Measurements from ENCODE around the gene MEIOB. TPM values are rescaled to one million over a fixed set of nuclear protein-coding genes. Genes with fewer than 3 reads are reported as not detected.
"Not testable (repeated sequence)": the region's sequence is repeated elsewhere in the genome, so short reads cannot be mapped to it uniquely, and the experiment has no call there.

MEIOB gene
- polyA plus RNA-seq, 2 of the 4 experiments (the other 2 are of a cell fraction), result 2.9 to 9.1 TPM

DNA sequence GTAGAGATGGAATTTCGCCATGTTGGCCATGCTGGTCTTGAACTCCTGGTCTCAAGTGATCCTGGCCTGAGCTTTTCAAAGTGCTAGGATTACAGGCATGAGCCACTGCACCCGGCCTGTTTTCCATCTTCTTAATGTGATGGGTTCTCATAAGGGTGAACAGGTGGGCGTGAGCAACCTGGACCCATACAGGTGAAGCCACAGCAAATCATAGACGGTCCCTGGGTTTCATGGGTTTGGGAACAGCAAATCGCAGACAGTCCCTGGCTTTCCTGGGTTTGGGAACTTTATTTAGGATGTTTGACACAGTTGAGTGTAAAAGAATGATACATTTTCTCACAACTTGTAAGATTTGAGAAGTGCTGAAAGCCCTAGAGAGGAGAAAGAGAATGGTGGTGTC is 12.9 kb upstream of the MEIOB start (continued):
- TF ChIP-seq, protein P1, sequence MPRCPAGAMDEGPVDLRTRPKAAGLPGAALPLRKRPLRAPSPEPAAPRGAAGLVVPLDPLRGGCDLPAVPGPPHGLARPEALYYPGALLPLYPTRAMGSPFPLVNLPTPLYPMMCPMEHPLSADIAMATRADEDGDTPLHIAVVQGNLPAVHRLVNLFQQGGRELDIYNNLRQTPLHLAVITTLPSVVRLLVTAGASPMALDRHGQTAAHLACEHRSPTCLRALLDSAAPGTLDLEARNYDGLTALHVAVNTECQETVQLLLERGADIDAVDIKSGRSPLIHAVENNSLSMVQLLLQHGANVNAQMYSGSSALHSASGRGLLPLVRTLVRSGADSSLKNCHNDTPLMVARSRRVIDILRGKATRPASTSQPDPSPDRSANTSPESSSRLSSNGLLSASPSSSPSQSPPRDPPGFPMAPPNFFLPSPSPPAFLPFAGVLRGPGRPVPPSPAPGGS (IDR thresholded peaks at IDR 0.05), result no peak
- no peak for TF ChIP-seq RFX5 (IDR thresholded peaks at IDR 0.05)
- no peak for TF ChIP-seq KDM1A (IDR thresholded peaks at IDR 0.05; ENCODE audit: low read depth)
- TF ChIP-seq, protein P2, sequence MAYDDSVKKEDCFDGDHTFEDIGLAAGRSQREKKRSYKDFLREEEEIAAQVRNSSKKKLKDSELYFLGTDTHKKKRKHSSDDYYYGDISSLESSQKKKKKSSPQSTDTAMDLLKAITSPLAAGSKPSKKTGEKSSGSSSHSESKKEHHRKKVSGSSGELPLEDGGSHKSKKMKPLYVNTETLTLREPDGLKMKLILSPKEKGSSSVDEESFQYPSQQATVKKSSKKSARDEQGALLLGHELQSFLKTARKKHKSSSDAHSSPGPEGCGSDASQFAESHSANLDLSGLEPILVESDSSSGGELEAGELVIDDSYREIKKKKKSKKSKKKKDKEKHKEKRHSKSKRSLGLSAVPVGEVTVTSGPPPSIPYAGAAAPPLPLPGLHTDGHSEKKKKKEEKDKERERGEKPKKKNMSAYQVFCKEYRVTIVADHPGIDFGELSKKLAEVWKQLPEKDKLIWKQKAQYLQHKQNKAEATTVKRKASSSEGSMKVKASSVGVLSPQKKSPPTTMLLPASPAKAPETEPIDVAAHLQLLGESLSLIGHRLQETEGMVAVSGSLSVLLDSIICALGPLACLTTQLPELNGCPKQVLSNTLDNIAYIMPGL (CRISPR knock-in tag; IDR thresholded peaks at IDR 0.05; ENCODE audit: borderline replicate concordance), result no peak

DNA sequence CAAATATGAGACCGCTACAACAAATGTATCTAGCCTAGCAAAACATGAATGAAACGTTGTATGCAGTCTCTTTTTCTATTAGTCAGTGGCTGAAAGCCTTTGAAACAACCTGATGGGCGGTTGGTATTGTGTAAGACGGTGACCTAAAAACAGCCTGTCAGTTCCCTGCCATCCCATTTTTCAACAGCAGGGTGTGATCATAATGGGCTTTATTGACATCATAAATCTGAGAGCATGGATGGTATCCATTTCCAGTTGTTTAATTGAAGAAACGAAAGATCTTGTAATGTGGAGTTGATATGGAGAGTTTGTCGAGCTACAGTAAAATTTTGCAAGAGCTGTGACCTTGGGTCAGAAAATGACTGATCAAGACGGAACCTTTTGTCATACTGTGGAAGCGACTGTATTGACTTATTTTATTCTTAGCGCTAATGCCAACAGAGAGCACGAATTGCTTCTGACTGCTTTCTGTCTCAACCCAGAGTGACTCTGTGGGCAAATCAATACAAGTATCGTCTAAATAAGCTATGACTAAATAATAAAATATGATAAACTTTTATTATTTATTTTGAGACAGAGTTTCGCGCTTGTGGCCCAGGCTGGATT is 12.3 kb upstream of the MEIOB start:
- 59% methylated on average over 13 of the region's 13 CpGs for WGBS (ENCODE audit: missing lambda C conversion rate)
- DNase-seq (ENCODE audit: low read depth in 1 of 2, low spot score in 1 of 2) (peak; percentile 71 to 72), ATAC-seq (peak; percentile 78; a peak in 5 of 6 replicates), FAIRE-seq (no peak)
- Histone ChIP-seq H3K9me3 (no peaks in the 10 kb centered on the region), H3K27ac (no peak overlapping the region), H3K4me2 (no peak overlapping the region), H3K4me1 (peaks cover 6% of the 10 kb centered on the region; the same call in 1 of the 3 replicates), H3K4me3 (no peak overlapping the region)
- CTCF ChIA-PET, result interaction anchor here (0.6 to 2.5 kb wide), 6 partner anchors 9 to 45 kb away, joined by 3 to 15 read pairs (median 6); no protein-coding TSS in a partner anchor
- POLR2A ChIA-PET, result interaction anchor here (0.7 kb wide), 1 partner anchor 57 kb away, joined by 4 read pairs; the partner anchor contains the start of genes FAHD1 and HAGH
- TF ChIP-seq RAD21 (conservative IDR thresholded peaks at IDR 0.05 in 1 of 2, IDR thresholded peaks at IDR 0.05 in 1 of 2) (0 out of 5 replicates have a peak, but pooled peaks of 1 of the 2 experiments have one; percentile 11), CEBPB (IDR thresholded peaks at IDR 0.05) (peak in 1 of 2 experiments; percentile 62; a peak in 2 of 4 replicates), CHD2 (IDR thresholded peaks at IDR 0.05; ENCODE audit: low read length, partially characterized antibody) (no peak)
- TF ChIP-seq, protein P3, sequence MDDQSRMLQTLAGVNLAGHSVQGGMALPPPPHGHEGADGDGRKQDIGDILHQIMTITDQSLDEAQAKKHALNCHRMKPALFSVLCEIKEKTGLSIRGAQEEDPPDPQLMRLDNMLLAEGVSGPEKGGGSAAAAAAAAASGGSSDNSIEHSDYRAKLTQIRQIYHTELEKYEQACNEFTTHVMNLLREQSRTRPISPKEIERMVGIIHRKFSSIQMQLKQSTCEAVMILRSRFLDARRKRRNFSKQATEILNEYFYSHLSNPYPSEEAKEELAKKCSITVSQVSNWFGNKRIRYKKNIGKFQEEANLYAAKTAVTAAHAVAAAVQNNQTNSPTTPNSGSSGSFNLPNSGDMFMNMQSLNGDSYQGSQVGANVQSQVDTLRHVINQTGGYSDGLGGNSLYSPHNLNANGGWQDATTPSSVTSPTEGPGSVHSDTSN (IDR thresholded peaks at IDR 0.05), result no peak

DNA sequence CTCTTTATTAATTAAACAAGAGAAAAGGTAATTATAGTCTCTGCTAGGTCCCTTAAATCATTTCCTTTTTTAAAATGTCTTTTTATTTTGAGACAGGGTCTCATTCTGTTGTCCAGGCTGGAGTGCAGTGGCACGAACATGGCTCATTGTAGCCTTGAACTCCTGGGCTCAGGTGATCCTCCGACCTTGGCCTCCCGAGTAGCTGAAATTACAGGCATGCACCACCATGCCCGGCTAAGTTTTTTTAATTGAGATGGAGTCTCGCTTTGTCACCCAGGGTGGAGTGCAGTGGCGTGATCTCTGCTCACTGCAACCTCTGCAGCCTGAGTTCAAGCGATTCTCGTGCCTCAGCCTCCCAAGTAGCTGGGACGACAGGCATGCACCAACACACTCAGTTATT is 9.2 kb upstream of the MEIOB start:
- 90% methylated on average over 9 of the region's 9 CpGs for WGBS (ENCODE audit: missing lambda C conversion rate)
- DNase-seq (ENCODE audit: low read depth in 1 of 2, low spot score in 1 of 2); POLR2A ChIA-PET; FAIRE-seq; H3K27ac ChIP-seq; H3K4me2 ChIP-seq; ATAC-seq; H3K9me3 ChIP-seq; H3K4me3 ChIP-seq: not testable (repeated sequence)
- CTCF ChIA-PET, result interaction anchor here (1.1 kb wide), 1 partner anchor 9 kb away, joined by 3 read pairs; no protein-coding TSS in a partner anchor
- H3K4me1 ChIP-seq, result peaks cover 19% of the 10 kb centered on the region; the same call in 2 of the 3 replicates

DNA sequence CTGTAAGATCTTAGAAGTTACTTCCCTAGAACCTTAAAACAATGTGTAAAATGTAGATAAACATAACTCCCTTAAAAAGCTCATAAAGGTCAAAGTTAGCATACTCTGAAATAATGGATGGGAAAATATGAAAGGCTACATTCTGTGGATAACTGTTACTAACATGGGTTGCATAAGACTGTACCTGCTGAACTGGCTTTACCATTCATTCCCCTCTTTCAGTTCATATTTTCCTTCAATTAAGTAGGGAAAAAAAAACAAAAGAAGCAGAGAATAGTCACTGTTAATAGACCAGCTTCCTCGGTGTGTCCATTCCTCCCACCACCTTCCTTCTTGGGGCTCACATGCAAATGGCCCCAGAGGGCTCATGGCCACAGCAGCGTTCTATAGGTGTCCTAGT is 7.5 kb upstream of the MEIOB start:
- peaks cover 17% of the 10 kb centered on the region; the same call in 2 of the 3 replicates for H3K4me1 ChIP-seq
- no peak for TF ChIP-seq RARB (CRISPR knock-in tag; IDR thresholded peaks at IDR 0.05)
- TF ChIP-seq, protein P4, sequence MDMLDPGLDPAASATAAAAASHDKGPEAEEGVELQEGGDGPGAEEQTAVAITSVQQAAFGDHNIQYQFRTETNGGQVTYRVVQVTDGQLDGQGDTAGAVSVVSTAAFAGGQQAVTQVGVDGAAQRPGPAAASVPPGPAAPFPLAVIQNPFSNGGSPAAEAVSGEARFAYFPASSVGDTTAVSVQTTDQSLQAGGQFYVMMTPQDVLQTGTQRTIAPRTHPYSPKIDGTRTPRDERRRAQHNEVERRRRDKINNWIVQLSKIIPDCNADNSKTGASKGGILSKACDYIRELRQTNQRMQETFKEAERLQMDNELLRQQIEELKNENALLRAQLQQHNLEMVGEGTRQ (IDR thresholded peaks at IDR 0.05), result no peak
- TF ChIP-seq NFE2L2 (conservative IDR thresholded peaks at IDR 0.05; ENCODE audit: low read length), result no peak
- TF ChIP-seq POLR2A (IDR thresholded peaks at IDR 0.05; ENCODE audit: low read length), result no peak
- no peak for TF ChIP-seq NPAS2 (CRISPR knock-in tag; IDR thresholded peaks at IDR 0.05; ENCODE audit: borderline replicate concordance)
- no peak for TF ChIP-seq EP300 (IDR thresholded peaks at IDR 0.05)
- no peak for TF ChIP-seq PHF8 (IDR thresholded peaks at IDR 0.05; ENCODE audit: borderline replicate concordance, low read depth)
- no peak for TF ChIP-seq ESRRA (IDR thresholded peaks at IDR 0.05; ENCODE audit: borderline replicate concordance, low read length)
- no peak for TF ChIP-seq POLR2AphosphoS2 (conservative IDR thresholded peaks at IDR 0.05; ENCODE audit: low read length)
- TF ChIP-seq CHD4 (IDR thresholded peaks at IDR 0.05; ENCODE audit: borderline replicate concordance), result no peak
- no peak for TF ChIP-seq RNF2 (IDR thresholded peaks at IDR 0.05; ENCODE audit: borderline replicate concordance, low read depth)
- TF ChIP-seq CHD2 (IDR thresholded peaks at IDR 0.05; ENCODE audit: low read length, partially characterized antibody), result no peak
- no peak for TF ChIP-seq TP53 (CRISPR knock-in tag; IDR thresholded peaks at IDR 0.05)
- TF ChIP-seq JUNB (IDR thresholded peaks at IDR 0.05), result no peak
- TF ChIP-seq CBX2 (IDR thresholded peaks at IDR 0.05; ENCODE audit: borderline replicate concordance, low read depth), result no peak
- TF ChIP-seq KDM5A (IDR thresholded peaks at IDR 0.05), result no peak
- TF ChIP-seq SREBF2 (IDR thresholded peaks at IDR 0.05), result no peak
- no peak for TF ChIP-seq EHF (CRISPR knock-in tag; IDR thresholded peaks at IDR 0.05)
- no peak for TF ChIP-seq BHLHE40 (IDR thresholded peaks at IDR 0.05; ENCODE audit: low read depth, low read length)
- TF ChIP-seq HOXB13 (CRISPR knock-in tag; IDR thresholded peaks at IDR 0.05; ENCODE audit: low read depth), result no peak
- ATAC-seq (no peak), DNase-seq (ENCODE audit: low read depth in 1 of 2, low spot score in 1 of 2) (no peak), FAIRE-seq (no peak)
- ChIA-PET POLR2A (no interaction called here), CTCF (interaction anchor here (0.6 to 25.7 kb wide), 3 partner anchors 35 to 52 kb away, joined by 3 to 396 read pairs (median 3); no protein-coding TSS in a partner anchor)
- WGBS (ENCODE audit: missing lambda C conversion rate), result 66% methylated on average over 2 of the region's 2 CpGs
- no peak overlapping the region for H3K4me2 ChIP-seq
- H3K9me3 ChIP-seq, result no peaks in the 10 kb centered on the region
- H3K27ac ChIP-seq, result no peak overlapping the region
- no peak overlapping the region for H3K4me3 ChIP-seq
